GM12865 (cell line): ENCODE measurements around the gene PKNOX2.

Source experiments
- DNase-seq: peaks from one replicate; pipeline ENCODE4 v3.0.0; 2010; ENCODE audit warnings: low read depth
- H3K4me3 ChIP-seq: 2 replicates; pipeline ENCODE4 v1.5.1; 2011; ENCODE audit warnings: mild to moderate bottlenecking, low read depth, low read length, control low read depth
- CTCF ChIP-seq: IDR thresholded peaks from 2 replicates; pipeline ENCODE4 v1.5.1; 2011; ENCODE audit warnings: low read length, control low read depth, low read depth, inconsistent platforms; ENCODE audit not compliant: insufficient read depth; ENCODE audit errors: missing control alignments

The PKNOX2 gene

GRCh38 chr11:125387901-125388300 is 223.3 kb downstream of the PKNOX2 start:
- H3K4me3 ChIP-seq: no peak overlapping the region
- DNase-seq: no peak
- TF ChIP-seq CTCF: no peak

DNA sequence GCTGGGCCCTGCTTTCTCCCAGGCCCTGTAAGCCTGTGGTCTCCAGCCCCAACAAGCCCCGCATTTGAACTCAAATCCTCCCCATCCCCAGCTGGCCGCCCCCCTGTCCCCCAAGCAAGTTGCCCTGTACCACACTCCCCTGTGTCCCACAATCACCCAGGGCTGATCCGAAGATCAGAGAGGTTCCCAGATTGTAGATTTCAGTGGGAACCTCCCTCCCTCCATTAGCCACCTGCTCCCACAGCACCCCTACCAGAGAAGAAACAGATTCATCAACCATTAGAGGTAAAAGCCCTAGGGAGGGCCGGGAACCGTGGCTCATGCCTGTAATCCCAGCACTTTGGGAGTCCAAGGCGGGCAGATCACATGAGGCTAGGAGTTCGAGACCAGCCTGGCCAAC is 224.1 kb downstream of the PKNOX2 start:
- TF ChIP-seq CTCF: no peak
- no peak for DNase-seq
- no peak overlapping the region for H3K4me3 ChIP-seq

GRCh38 chr11:125389339-125390166 is 225.0 kb downstream of the PKNOX2 start:
- no peak overlapping the region for H3K4me3 ChIP-seq
- DNase-seq: no peak
- no peak for TF ChIP-seq CTCF

DNA sequence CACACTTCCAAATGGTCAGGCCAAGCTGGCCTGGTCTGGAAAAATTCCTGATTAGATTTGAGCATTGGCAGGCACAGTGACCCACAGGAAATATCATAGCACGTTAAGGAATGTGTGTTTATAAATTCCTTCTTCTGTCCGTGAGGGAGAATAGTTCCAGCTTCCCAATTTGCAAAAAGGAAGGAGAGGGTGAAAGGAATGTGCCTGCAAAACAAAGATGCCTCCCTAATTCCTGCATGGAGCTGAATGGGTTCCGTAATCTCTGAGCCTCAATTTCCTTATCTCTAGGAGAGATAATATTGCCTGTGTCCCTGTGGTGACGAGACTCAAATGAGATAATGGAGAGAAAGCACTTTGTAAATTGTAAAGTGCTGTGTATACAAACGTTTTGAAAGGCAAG is 226.4 kb downstream of the PKNOX2 start:
- TF ChIP-seq CTCF: no peak
- DNase-seq: no peak
- H3K4me3 ChIP-seq: no peak overlapping the region

DNA sequence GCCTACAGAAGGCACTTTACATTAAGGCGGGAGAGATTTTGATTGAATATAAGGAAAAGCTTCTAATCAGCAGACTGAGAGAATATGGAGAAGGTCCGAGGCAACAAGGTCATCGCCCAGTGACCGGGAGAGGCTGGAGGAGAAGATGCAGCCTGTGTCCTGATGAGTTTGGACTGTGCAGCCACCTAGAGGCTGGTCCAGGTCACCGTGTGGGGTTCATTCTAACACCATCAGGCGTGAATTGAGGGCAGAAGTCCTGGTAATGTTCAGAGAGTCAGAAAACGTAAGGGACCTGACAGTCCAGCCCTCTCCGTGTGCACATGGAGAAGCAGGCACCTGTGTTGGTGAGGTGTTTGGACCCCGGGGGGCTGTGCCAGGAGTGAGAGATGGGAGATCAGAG is 228.8 kb downstream of the PKNOX2 start:
- peak; percentile 9 for TF ChIP-seq CTCF
- DNase-seq: no peak

GRCh38 chr11:125394296-125394695 is 229.7 kb downstream of the PKNOX2 start:
- H3K4me3 ChIP-seq: no peak overlapping the region
- no peak for TF ChIP-seq CTCF
- no peak for DNase-seq

More for the DNA sequence above, 228.8 kb downstream of the PKNOX2 start:
- no peak overlapping the region for H3K4me3 ChIP-seq

GRCh38 chr11:125397421-125397820 is 232.9 kb downstream of the PKNOX2 start:
- no peak for DNase-seq
- no peak overlapping the region for H3K4me3 ChIP-seq
- no peak for TF ChIP-seq CTCF
